Lung (tissue), 12 donors: ENCODE data around the gene BAIAP2. TPM values are rescaled to one million over a fixed set of nuclear protein-coding genes. Genes with fewer than 3 reads are reported as not detected.

Experiments
- ATAC-seq: fragments of 200-7000 bp; cut with Tn5 transposase; one replicate; pipeline ENCODE4 v1.9.1; 2020; ENCODE audit warnings: moderate number of reproducible peaks; ENCODE audit not compliant: insufficient read depth, low FRiP score
- DNase-seq, 3 donors: peaks; one replicate each; pipeline ENCODE4 v3.0.0-alpha.2; 2013 to 2017
- H3K27ac ChIP-seq, 2 donors: one replicate each; pipeline ENCODE4 v1.5.1; 2013; ENCODE audit warnings: mild to moderate bottlenecking in 2 of 2, moderate library complexity in 2 of 2, control low read depth in 1 of 2, inconsistent platforms in 1 of 2, low read depth in 1 of 2, low read length in 1 of 2
- H3K27me3 ChIP-seq, 3 donors: one replicate each; pipeline ENCODE4 v1.5.1; 2013; ENCODE audit warnings: low read length in 2 of 3; ENCODE audit not compliant: control insufficient read depth in 3 of 3, insufficient read depth in 3 of 3
- H3K36me3 ChIP-seq, 4 donors: one replicate each; pipeline ENCODE4 v1.5.1; 2013; ENCODE audit warnings: low read length in 4 of 4, mild to moderate bottlenecking in 1 of 4, moderate library complexity in 1 of 4; ENCODE audit not compliant: control insufficient read depth in 4 of 4, insufficient read depth in 4 of 4
- H3K4me1 ChIP-seq, 5 donors: one replicate each; pipeline ENCODE4 v1.5.1; 2013; ENCODE audit warnings: low read length in 5 of 5, mild to moderate bottlenecking in 2 of 5, moderate library complexity in 1 of 5; ENCODE audit not compliant: control insufficient read depth in 5 of 5, insufficient read depth in 5 of 5
- H3K4me3 ChIP-seq: one replicate; pipeline ENCODE4 v1.5.1; 2013; ENCODE audit warnings: mild to moderate bottlenecking, control low read depth, moderate library complexity
- H3K9ac ChIP-seq, 2 donors: one replicate each; pipeline ENCODE4 v1.5.1; 2013; ENCODE audit warnings: low read length in 2 of 2, control low read depth in 1 of 2; ENCODE audit not compliant: insufficient read depth in 1 of 2
- H3K9me3 ChIP-seq, 4 donors: one replicate each; pipeline ENCODE4 v1.5.1; 2013; ENCODE audit warnings: low read length in 3 of 4, mild to moderate bottlenecking in 1 of 4, moderate library complexity in 1 of 4; ENCODE audit not compliant: control insufficient read depth in 4 of 4, insufficient read depth in 3 of 4
- CTCF ChIP-seq: IDR thresholded peaks from 2 replicates; pipeline ENCODE4 v1.5.1; 2012; ENCODE audit warnings: mild to moderate bottlenecking; ENCODE audit errors: control extremely low read depth, extremely low read depth
- WGBS, 2 donors: extraction: QIAGEN DNeasy Blood & Tissue Kit; methylation state at CpG; one replicate each; pipeline ENCODE4 v1.1.7; 2013; 5-methylcytosine and 5-hydroxymethylcytosine counted together
- polyA plus RNA-seq, 2 donors: library from polyadenylated mRNA; stranded (reverse); fragments of 200-250 nt; gene quantifications; one replicate each; pipeline ENCODE4 v1.2.1, GENCODE V29; 2013
- total RNA-seq, 2 donors: library from RNA; depleted of rRNA in 1 of 2; stranded (reverse); fragments of >200 nt in 1 of 2; gene quantifications; one replicate each; pipeline ENCODE4 v1.2.1, GENCODE V29; 2014 to 2021
- donor health status: control.
- donor health status: control.
- donor health status: Bipolar disorder and iron deficiency.
- donor health status: healthy.
- donor health status: DM: yes; HTN: yes; CAD: no.

The BAIAP2 gene
- total and polyA plus RNA-seq, 4 donors: 59.2 to 141 (median 77.7) TPM

GRCh38 chr17:81008140-81008539 lies 26.8 kb upstream of the BAIAP2 start:
- WGBS, 2 donors: 70 to 84% methylated on average over 11 of the region's 11 CpGs
- Histone ChIP-seq H3K4me1 (peaks cover 0 to 9% (median 0%) of the 10 kb centered on the region in 5 donors), H3K27me3 (peaks cover 0 to 22% (median 18%) of the 10 kb centered on the region in 3 donors), H3K9me3 (peaks cover 0 to 5% (median 2%) of the 10 kb centered on the region in 4 donors), H3K36me3 (no peaks in the 10 kb centered on the region), H3K9ac (no peak overlapping the region), H3K4me3 (no peak overlapping the region), H3K27ac (no peak overlapping the region)
- DNase-seq: no peak
- ATAC-seq: no peak
- no peak for TF ChIP-seq CTCF

- H3K9ac ChIP-seq: no peak overlapping the region
- peaks cover 0 to 6% (median 0%) of the 10 kb centered on the region in 5 donors for H3K4me1 ChIP-seq
- no peaks in the 10 kb centered on the region for H3K36me3 ChIP-seq
- DNase-seq (no peak), ATAC-seq (no peak)
- no peak overlapping the region for H3K27ac ChIP-seq
- peaks cover 0 to 5% (median 2%) of the 10 kb centered on the region in 4 donors for H3K9me3 ChIP-seq
- TF ChIP-seq CTCF: no peak
- H3K4me3 ChIP-seq: no peak overlapping the region
- 61 to 82% methylated on average over 14 of the region's 14 CpGs for WGBS, 2 donors
- H3K27me3 ChIP-seq: peaks cover 0 to 16% (median 12%) of the 10 kb centered on the region in 3 donors
Observed at GRCh38 chr17:81009136-81009535, 25.8 kb upstream of the BAIAP2 start.

GRCh38 chr17:81010935-81011334 lies 24.0 kb upstream of the BAIAP2 start:
- H3K4me3 ChIP-seq: no peak overlapping the region
- peaks cover 0 to 5% (median 2%) of the 10 kb centered on the region in 4 donors for H3K9me3 ChIP-seq
- no peak for ATAC-seq
- H3K36me3 ChIP-seq: no peaks in the 10 kb centered on the region
- peaks cover 0 to 7% (median 4%) of the 10 kb centered on the region in 3 donors for H3K27me3 ChIP-seq
- no peak overlapping the region for H3K27ac ChIP-seq
- no peak overlapping the region for H3K9ac ChIP-seq
- peaks cover 0 to 3% (median 0%) of the 10 kb centered on the region in 5 donors for H3K4me1 ChIP-seq
- TF ChIP-seq CTCF: no peak
- no peak for DNase-seq
- WGBS, 2 donors: 91% methylated on average over 2 of the region's 2 CpGs

GRCh38 chr17:81011951-81012350 lies 23.0 kb upstream of the BAIAP2 start:
- peaks cover 0 to 3% (median 0%) of the 10 kb centered on the region in 5 donors for H3K4me1 ChIP-seq
- no peak for DNase-seq
- H3K27me3 ChIP-seq: peaks cover 0 to 2% (median 0%) of the 10 kb centered on the region in 3 donors
- TF ChIP-seq CTCF: no peak
- H3K27ac ChIP-seq: no peak overlapping the region
- no peaks in the 10 kb centered on the region for H3K36me3 ChIP-seq
- H3K9me3 ChIP-seq: peaks cover 0 to 5% (median 2%) of the 10 kb centered on the region in 4 donors
- 76 to 87% methylated on average over 3 of the region's 3 CpGs for WGBS, 2 donors
- no peak overlapping the region for H3K4me3 ChIP-seq
- H3K9ac ChIP-seq: no peak overlapping the region
- no peak for ATAC-seq
